HG02973 (cell line): ENCODE data around the gene DEDD.

Source experiments
- ATAC-seq: cut with Tn5 transposase; IDR thresholded peaks from one replicate; pipeline ENCODE4 v1.9.1; 2021; ENCODE audit warnings: moderate library complexity; ENCODE audit not compliant: unreplicated experiment

Gene DEDD, protein sequence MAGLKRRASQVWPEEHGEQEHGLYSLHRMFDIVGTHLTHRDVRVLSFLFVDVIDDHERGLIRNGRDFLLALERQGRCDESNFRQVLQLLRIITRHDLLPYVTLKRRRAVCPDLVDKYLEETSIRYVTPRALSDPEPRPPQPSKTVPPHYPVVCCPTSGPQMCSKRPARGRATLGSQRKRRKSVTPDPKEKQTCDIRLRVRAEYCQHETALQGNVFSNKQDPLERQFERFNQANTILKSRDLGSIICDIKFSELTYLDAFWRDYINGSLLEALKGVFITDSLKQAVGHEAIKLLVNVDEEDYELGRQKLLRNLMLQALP

DNA sequence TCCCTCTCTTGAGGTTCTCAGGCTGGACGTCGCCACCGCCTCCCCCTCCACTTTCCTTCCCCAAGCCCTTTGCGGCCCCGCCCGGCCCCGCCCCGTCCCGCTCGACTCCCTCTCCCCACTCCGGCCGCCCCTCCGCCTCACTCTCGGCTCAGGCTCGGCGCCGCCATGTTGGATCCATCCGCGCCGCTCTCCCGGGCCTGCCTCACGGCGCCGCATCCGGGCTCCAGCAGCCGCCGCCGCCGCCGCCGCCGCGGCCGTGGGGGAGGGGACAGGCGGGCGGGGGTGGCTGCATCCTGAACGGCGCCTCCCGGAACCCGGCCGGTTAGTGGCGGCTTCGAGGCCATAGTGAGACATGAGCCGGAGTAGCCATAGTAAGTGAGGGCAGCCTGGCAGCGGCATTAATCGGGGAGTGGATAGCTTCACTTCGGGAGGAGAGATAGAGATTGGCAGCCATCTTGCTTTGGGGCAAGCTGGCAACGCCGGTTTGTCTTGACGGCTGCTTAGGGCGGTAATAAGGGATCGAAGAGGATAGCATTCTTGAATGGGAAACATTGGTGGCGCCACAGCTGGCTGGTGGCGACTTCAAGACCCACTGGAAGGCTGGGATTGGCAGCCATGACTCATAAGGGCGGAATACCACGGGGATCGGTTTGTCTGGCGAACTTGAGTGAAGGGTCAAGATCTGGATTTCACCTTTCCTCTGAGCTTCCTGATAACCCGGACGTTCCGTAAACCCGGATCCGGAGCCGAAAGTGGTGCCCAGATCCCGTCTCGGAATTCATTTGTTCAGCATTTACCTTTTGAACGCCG is at the start of gene DEDD:
Gene DEDD, minus strand, starts transcription at position 258 of the 810 bp plus-strand sequence. CDS start 8,205 bp downstream, outside the sequence.
- ATAC-seq = peak; percentile 88

DNA sequence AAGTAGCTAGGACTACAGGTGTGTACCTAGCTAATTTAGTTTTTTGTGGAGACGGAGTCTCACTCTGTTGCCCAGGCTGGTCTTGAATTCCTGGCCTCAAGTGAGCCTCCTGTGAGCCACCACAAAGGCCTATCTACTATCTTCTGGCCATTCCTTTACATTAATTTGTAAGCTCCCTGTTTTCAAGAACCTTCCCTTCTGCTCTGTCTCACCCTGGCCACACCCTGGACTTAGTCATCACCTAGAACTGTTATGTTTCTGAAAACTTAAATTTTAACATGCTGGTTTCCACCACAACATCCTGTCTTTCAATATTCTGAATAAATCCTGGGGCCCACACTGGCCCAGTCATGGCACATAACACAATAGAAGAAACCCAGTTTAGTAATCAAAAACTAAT is 49.7 kb upstream of the DEDD start:
- peak; percentile 38 for ATAC-seq

DNA sequence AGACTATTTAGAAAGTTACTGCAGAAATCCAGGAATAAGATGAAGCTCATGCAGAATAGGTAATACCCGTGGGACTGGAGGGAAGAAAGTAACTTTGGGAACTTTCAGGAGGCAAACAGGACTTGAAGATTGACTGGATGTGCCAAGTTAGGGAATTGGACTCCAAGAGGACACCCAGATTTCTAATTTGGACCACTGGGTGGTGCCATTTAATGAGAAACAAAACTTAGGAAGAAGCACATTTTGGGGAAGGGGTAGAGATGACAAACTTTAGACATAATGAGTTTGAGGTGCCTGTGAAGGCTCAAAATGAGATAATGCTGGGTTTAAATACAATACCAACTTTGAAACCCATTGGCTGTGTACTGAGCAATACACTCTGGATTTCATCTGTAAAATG is 48.2 kb upstream of the DEDD start:
- ATAC-seq = no peak

DNA sequence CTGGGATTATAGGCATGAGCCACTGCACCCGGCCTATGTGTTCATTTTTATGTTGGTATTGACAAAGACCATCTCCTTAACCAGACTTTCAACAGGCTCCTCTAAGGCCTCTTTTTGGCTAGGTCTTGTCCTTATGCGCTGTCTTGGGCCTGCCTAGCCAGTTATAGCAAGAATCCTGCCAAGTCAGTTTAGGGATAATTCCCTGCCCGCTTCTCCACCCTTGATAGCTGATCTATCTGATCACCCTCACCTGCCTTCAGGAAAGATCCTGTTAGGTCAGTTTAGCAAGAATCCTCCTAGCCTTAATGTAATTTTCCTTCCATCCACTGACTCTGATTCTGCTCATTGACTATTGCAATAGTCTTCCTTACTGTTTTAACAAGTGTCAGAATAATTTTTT is 47.2 kb upstream of the DEDD start:
- no peak for ATAC-seq

DNA sequence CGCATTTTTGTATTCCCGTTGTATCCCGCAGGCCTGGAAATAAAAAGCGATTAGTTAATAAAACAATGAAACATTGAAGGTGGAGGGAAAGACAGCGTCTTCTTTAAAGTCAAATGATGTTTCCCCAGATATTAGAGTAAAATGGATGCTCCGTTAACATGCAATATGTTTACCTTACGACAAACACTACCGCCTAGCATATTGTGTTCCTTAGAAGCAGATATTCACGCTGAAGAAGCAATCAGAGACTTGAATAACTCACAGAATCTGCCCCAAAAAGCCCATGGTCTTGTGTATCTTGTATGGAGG is 45.4 kb upstream of the DEDD start:
- ATAC-seq = no peak

DNA sequence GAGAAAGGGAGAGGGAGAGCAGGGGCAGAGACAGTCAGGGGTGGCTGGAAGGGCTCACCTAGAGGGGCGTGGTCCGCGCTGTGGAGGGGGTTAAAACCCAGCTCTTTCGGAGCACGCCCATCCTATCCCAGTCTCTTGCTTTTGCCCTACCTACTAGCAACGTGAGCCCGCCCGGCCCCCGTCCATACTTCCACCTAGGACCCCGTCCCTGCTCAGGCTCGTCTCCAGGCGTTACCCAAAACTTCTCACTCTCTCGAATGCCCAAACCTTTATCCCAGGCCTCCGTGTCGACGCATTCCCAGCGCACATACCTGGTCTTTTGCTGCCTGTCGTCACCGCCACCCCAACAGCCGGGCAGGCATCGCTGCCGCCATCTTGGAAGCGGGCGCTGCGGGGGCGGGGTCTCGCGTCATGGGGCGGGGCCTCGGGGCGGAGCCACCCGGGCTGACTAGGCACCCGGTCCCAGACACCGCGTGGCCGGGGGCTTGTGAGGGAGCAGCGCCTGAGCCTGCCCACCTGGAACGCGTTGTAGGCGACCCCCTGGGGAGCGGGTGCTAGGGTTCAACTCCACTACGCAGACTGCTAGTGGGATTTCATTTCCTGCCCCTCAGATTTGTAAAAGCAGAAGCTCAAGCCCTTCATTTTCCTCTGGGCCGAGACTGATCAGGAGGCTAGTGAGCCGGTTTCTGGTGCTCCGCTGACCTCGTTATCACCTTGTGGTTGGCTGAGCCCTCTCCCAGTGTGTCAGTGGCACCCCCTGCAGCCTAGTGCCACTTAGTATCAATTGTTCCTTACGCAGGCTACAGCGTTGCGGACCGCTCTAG is 44.9 kb upstream of the DEDD start, which contains the start of gene B4GALT3:
Gene B4GALT3, minus strand, starts transcription at position 396 of the 824 bp plus-strand sequence. CDS start 1,447 bp downstream, outside the sequence.
- peak; percentile 66 for ATAC-seq

DNA sequence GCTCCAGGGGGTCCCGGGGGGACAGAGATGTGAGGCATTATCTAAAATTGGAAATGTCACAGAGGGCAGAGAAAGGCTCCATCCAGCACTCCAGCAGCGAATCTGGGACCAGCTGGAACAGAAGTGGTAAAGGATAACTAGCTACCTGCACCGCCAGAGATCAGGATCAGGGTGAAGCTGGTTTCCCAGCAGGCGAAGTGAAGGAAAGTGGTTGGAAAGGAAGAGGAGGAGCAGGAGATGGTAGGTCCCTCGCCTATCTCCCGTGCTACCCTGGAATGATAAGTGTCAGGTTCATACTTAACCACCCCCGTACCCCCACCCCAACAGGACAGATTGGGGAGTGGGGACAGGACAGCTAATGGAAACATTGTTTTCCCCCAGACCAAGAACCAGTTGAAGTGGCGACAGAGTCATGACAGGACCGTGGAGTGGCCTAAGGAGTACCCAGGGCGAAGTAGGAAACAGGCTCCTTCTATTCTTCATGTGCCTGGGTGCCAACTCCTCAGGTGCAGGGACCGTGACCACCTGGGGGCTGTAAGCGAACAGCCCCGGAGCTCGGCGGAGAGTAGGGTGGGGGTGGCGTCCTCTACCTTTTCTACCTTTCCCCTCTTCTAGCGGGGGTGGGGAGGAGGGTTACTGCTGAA is 44.1 kb upstream of the DEDD start:
- no peak for ATAC-seq

DNA sequence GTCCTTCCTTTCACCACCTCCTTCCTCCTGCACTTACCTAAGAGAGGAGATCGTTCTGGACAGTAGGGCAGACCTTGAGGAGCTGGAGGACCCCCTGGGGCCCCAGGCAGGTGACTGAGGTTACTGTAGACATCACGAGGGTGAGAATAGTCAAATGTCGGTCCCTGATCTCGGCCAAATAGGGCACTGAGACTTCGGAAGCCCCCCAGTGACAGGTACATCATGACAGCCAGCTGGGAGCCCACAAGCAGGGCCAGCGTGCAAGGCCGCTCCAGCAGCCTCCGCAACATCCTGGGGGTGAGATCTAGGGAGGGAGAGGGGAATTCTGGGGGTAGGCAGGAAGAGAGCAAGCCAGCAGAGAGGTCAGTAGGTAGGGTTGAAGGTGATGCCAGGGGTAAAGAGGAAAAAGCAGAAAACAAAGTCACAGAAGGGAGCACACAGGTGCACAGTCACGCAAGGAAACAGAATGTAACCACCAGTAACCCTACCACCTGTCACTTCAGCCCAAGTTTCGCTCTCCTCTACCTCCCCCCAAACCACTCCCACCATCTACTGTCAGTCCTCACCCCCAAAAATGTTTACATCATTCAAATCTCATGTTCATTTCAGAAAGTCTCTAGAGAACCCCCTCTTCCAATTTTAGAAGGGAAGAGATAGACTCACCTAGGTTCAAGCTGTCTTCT is 43.4 kb upstream of the DEDD start:
- no peak for ATAC-seq

DNA sequence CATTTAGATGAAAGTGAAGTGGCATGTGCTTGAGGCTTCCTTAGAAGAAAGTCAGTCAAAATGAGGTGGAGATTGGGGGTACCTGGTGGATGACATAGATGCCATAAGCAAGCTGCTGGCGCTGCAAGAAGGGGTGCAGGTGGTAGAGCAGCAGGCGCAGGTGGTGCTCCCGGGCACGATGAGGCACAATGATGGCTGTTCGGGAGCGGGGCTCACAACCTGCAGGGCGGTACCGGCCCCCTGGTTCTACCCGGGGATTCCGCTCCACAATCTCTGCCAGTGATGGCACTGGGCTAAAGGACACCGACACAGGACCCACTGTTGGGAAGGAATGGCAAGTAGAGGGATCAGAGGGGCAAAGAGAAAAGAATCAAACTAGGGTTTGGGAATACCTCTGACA is 42.4 kb upstream of the DEDD start:
- no peak for ATAC-seq

DNA sequence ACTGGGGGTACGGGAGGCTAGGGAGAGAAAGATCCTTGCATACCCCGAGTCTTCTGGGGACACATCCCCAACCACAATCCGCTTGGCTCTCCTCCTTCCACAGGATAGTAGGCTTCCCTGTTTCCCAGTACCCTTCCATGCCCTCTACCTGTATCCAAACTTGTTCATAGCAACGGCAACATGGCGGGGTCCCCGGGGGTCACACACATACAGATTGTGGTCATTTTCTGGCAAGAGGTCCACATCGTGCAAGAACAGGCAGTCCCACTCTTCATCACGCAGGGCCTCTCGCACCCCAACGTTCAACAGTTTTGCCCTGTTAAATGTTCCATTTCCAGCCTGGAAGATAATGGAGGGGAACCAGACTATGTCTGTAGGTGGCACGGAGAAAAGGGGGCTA is 41.2 kb upstream of the DEDD start:
- ATAC-seq = no peak

DNA sequence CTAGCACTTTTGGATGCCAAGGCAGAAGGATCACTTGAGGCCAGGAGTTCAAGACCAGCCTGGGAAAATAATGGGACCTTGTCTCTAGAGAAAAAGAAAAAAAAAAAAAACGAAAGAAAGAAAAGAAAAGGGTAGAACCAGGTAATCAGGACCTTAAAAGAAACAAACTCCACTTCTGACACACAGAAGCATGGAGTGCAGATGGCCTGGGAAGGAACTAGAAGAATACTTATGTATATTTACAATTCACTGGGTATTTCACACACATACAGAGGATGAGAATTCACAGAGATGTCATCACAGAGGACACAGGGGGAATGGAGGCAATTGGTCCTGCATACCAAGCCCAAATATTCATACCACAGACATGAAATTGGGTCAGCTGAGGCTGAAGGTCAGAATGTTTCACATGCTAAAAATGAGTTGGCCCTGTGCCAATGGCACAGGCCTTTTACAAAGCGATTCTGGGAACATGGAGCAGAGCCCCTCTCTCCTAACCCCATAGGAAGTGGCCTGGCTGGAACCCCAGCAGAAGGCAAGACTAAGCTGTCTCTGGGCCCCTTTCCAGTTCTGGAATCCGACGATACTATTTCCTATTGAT is 40.4 kb upstream of the DEDD start:
- no peak for ATAC-seq

DNA sequence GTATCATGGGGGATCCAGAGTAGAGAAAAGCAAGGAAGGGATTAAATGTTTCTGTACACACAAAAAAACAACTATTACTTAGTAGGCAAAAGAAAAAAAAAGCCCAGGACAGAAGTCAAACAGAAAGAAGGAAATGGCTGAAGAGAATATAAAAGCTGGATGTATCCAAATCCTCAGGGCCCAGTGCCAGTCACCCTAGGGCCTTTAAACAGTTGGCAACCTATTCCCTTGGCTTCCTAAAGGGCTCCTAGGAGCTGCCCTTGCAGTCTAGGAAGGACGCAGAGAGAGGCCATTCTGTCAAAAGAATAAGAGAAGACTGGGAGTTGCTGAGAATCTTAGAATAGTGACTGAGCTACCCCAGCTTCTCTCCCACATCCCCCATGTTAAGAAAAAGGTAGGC is 39.9 kb upstream of the DEDD start:
- no peak for ATAC-seq

DNA sequence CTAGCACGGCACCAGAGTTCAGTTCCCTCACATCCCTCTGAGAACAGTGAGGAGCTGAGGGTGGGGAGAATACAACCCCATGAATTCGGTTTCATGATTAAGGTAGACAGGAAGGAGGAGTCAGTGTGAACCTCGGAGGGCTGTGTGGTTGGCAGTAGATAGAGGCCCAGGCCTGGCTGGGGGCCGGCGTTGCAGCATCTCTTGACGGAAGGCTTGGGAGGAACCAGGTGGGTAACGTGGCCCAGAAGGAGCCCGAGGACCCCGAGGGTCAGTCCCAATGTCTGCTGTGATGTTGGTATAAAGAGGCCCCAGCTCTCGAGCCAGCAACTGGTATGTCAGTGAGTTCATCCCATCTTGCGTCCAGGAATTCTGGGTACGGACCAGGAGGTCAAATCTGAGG is 39.2 kb upstream of the DEDD start:
- ATAC-seq = no peak

DNA sequence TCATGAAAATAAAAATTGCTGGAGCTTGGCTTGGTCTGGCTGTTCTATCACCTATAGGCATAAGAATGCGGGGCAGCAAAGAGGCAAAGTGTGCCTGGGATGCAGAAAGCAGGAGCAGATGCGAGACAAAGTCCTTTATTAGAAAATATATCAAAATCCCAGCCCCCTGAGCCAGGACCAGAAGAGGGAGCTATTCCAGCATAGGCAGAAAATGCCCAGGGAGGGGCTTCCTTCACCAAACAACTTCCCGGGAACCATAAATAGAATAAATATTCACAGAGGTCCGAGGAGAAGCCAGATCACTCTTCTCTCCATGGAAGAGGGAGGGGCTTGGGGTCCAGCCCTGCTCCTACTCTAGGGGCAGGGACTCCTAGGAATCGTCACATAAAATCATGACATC is 38.7 kb upstream of the DEDD start:
- no peak for ATAC-seq

DNA sequence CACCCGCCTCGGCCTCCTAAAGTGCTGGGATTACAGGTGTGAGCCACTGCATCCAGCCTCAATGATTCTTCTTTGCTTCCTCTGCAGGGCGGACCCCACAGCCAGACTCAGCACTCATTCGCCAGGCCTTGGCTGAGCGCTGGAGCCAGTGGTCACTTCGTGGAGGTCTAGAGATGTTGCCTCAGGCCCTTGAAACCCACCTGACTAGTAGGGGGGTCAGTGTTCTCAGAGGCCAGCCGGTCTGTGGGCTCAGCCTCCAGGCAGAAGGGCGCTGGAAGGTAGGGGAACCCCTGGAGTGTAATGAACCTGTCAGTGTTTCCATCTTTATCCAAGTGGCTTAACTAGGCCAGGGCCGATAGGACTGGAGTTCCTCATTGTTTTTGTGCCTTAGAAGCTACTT is 36.4 kb upstream of the DEDD start:
- no peak for ATAC-seq

DNA sequence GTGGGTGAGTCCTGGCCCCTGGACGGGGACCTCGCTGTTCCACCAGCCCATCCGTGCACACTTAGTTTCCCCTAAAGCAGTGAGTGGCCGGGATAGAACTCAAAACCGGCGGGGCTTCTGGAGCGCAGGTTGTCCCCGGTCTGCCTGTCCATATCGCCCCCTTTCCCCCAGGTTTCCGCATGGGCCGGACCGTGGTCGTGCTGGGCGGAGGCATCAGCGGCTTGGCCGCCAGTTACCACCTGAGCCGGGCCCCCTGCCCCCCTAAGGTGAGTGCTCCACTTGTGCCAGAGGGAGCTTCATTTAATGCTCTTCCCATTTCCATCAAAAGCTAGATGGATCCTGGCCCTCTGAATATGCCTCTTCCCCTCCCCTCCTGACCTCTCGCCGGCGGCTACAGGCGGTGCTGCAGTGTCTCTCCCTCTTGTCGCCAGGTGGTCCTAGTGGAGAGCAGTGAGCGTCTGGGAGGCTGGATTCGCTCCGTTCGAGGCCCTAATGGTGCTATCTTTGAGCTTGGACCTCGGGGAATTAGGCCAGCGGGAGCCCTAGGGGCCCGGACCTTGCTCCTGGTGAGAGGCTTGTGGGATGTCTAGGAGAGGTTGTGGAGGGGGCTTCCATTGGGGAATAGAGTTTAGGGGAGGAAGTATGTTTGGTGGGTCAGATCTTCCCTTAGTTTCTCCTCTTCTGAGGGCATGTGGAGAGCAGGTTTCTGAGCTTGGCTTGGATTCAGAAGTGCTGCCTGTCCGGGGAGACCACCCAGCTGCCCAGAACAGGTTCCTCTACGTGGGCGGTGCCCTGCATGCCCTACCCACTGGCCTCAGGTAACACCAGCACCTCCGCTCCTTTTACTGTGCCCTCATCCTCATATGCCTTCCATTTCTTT is 34.4 kb upstream of the DEDD start:
- no peak for ATAC-seq

DNA sequence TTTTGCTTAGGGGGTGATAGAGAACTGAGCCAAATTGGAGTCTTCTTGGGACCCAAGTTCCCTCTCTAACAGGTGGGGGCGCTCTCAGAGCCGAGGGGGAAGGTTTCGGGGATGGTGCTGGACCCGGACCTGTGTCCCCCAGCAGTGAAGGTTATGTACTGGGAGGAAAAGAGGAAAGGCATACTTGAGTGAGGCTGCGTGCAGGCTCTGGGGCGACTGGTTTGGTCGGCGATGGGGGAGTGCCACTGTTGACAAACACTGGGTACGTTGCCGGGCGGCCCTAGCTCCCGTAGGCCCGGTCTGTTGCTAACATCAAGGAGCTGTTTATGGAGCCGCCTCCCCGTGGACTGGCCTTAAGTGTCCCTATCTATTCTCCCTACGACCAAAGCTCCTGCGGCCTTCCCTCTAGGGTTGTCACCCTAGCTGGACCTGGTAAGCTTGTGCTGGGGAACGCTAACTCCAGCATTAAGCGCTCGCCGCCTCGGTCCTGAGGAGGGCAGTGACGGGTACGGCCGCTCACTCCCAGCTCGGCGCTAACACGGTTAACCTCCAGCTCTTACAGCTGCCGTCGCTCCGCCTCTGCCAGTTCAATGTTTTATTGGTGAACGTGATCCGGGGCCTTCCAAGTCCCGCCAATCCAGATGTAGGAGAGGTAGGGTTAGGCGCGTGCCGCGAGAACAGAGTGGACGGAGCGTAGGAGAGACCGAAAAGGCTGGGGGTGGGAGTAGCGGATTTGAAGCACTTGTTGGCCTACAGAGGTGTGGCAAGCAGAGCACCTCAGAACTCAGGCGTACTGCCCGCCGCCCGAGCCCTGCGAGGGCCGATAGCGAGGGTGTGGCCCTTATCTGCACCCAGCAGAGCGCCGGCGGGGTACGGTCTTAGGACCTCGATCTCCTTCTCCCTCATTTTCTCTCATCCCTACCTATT is 33.5 kb upstream of the DEDD start, which contains the start of gene PPOX:
Gene PPOX, plus strand, starts transcription at position 685 of the 927 bp plus-strand sequence. CDS start 422 bp downstream, outside the sequence.
- peak; percentile 86 for ATAC-seq
